ENCODE results near the gene PPP2CA.

PPP2CA gene

GRCh38 chr5:134249469-134250379 is 23.9 kb upstream of the PPP2CA start:
- H3K4me3 ChIP-seq (ENCODE audit: low read depth, low read length), result no peak overlapping the region
- TF ChIP-seq CTCF (conservative IDR thresholded peaks at IDR 0.05; ENCODE audit: low read depth, low read length), result no peak
- peak; percentile 71 for DNase-seq (ENCODE audit: low read depth)

GRCh38 chr5:134248256-134248655 is 22.4 kb upstream of the PPP2CA start:
- H3K4me3 ChIP-seq (ENCODE audit: low read depth, low read length), result no peak overlapping the region
- TF ChIP-seq CTCF (conservative IDR thresholded peaks at IDR 0.05; ENCODE audit: low read depth, low read length), result no peak
- no peak for DNase-seq (ENCODE audit: low read depth)

GRCh38 chr5:134247428-134248224 is 21.8 kb upstream of the PPP2CA start:
- TF ChIP-seq CTCF (conservative IDR thresholded peaks at IDR 0.05; ENCODE audit: low read depth, low read length), result no peak
- H3K4me3 ChIP-seq (ENCODE audit: low read depth, low read length), result no peak overlapping the region
- peak; percentile 95 for DNase-seq (ENCODE audit: low read depth)

- TF ChIP-seq CTCF (conservative IDR thresholded peaks at IDR 0.05; ENCODE audit: low read depth, low read length), result no peak
- H3K4me3 ChIP-seq (ENCODE audit: low read depth, low read length), result no peak overlapping the region
- no peak for DNase-seq (ENCODE audit: low read depth)
These were observed 21.0 kb upstream of the PPP2CA start for GRCh38 chr5:134246771-134247427.

- no peak for DNase-seq (ENCODE audit: low read depth)
- TF ChIP-seq CTCF (conservative IDR thresholded peaks at IDR 0.05; ENCODE audit: low read depth, low read length), result no peak
- H3K4me3 ChIP-seq (ENCODE audit: low read depth, low read length), result no peak overlapping the region
These were observed 19.8 kb upstream of the PPP2CA start for GRCh38 chr5:134245692-134246091.

GRCh38 chr5:134245101-134245604 is 19.3 kb upstream of the PPP2CA start:
- peak; percentile 85 for DNase-seq (ENCODE audit: low read depth)
- no peak for TF ChIP-seq CTCF (conservative IDR thresholded peaks at IDR 0.05; ENCODE audit: low read depth, low read length)
- H3K4me3 ChIP-seq (ENCODE audit: low read depth, low read length), result no peak overlapping the region
